WTC11 (cell line): ENCODE measurements around the gene DMTF1. TPM values are rescaled to one million over a fixed set of nuclear protein-coding genes. Genes with fewer than 3 reads are reported as not detected.

Experiments used
- ATAC-seq: fragments of 200-7000 bp; cut with Tn5 transposase; 2 replicates; pipeline ENCODE4 v1.10.0; 2021; ENCODE audit warnings: mild to moderate bottlenecking, moderate library complexity
- CTCF ChIA-PET: fragments of 300-600 bp; sonication (Branson Sonifier 250); formaldehyde crosslinking; loops from one replicate; lab custom pipeline; 2021; ENCODE audit warnings: antibody characterized with exemption; lab: Charles Lee
- POLR2A ChIA-PET: fragments of 350-600 bp; sonication (Branson Sonifier 250); formaldehyde crosslinking; loops from one replicate; lab custom pipeline; 2021; ENCODE audit warnings: antibody characterized with exemption; lab: Charles Lee
- DNase-seq: peaks from one replicate; pipeline ENCODE4 v3.0.0; 2021; ENCODE audit warnings: low spot score
- H3K27ac Mint-ChIP-seq: 2 replicates; pipeline ENCODE4 v1.8.0; 2021; ENCODE audit warnings: mixed read lengths
- H3K27me3 Mint-ChIP-seq: 2 replicates; pipeline ENCODE4 v1.8.0; 2021; ENCODE audit warnings: low read depth, mild to moderate bottlenecking, moderate library complexity, mixed read lengths
- H3K36me3 Mint-ChIP-seq: 2 replicates; pipeline ENCODE4 v1.8.0; 2021; ENCODE audit warnings: mixed read lengths
- H3K4me1 Mint-ChIP-seq: 2 replicates; pipeline ENCODE4 v1.8.0; 2022; ENCODE audit warnings: mixed read lengths
- H3K4me3 Mint-ChIP-seq: 2 replicates; pipeline ENCODE4 v1.8.0; 2021; ENCODE audit warnings: mild to moderate bottlenecking, moderate library complexity, mixed read lengths
- H3K9me3 Mint-ChIP-seq: 2 replicates; pipeline ENCODE4 v1.8.0; 2021; ENCODE audit warnings: mixed read lengths
- ATF1 ChIP-seq: sonication (generic); formaldehyde crosslinking; IDR thresholded peaks from 2 replicates; pipeline ENCODE4 v1.8.1; 2023; ENCODE audit warnings: mild to moderate bottlenecking, moderate library complexity, missing genetic modification reagents
- ATF3 ChIP-seq: sonication (generic); formaldehyde crosslinking; conservative IDR thresholded peaks from 2 replicates; pipeline ENCODE4 v1.8.1; 2022; ENCODE audit warnings: mild to moderate bottlenecking, missing genetic modification reagents
- ATF6 ChIP-seq: sonication (generic); formaldehyde crosslinking; IDR thresholded peaks from 2 replicates; pipeline ENCODE4 v1.8.1; 2023; ENCODE audit warnings: mild to moderate bottlenecking, missing genetic modification reagents
- CBFB ChIP-seq: sonication (generic); formaldehyde crosslinking; IDR thresholded peaks from 2 replicates; pipeline ENCODE4 v1.8.1; 2022; ENCODE audit warnings: mild to moderate bottlenecking, low read depth, missing genetic modification reagents
- EMX1 ChIP-seq: fragments of 250-450 bp; sonication (Bioruptor Pico); IDR thresholded peaks from 2 replicates; pipeline ENCODE4 v1.8.0; 2021; ENCODE audit warnings: mild to moderate bottlenecking
- FOXJ3 ChIP-seq: sonication (generic); formaldehyde crosslinking; IDR thresholded peaks from 2 replicates; pipeline ENCODE4 v1.9.0; 2021; ENCODE audit warnings: missing genetic modification reagents, mild to moderate bottlenecking, borderline replicate concordance
- FOXK1 ChIP-seq: sonication (generic); formaldehyde crosslinking; IDR thresholded peaks from 2 replicates; pipeline ENCODE4 v1.8.0; 2022; ENCODE audit warnings: mild to moderate bottlenecking, moderate library complexity, missing genetic modification reagents
- GRHL2 ChIP-seq: fragments of 250-450 bp; sonication (Bioruptor Pico); IDR thresholded peaks from 2 replicates; pipeline ENCODE4 v1.8.0; 2022; ENCODE audit warnings: mild to moderate bottlenecking, moderate library complexity; ENCODE audit not compliant: insufficient replicate concordance, severe bottlenecking
- IRF1 ChIP-seq: sonication (generic); formaldehyde crosslinking; IDR thresholded peaks from 2 replicates; pipeline ENCODE4 v1.8.0; 2023; ENCODE audit warnings: missing genetic modification reagents
- JAZF1 ChIP-seq: fragments of 250-450 bp; sonication (Bioruptor Pico); IDR thresholded peaks from 2 replicates; pipeline ENCODE4 v1.9.0; 2021; ENCODE audit warnings: moderate library complexity, mild to moderate bottlenecking, inconsistent platforms
- JUN ChIP-seq: sonication (generic); formaldehyde crosslinking; IDR thresholded peaks from 2 replicates; pipeline ENCODE4 v1.8.0; 2023; ENCODE audit warnings: mild to moderate bottlenecking, missing genetic modification reagents
- KAT7 ChIP-seq: sonication (generic); formaldehyde crosslinking; IDR thresholded peaks from 2 replicates; pipeline ENCODE4 v1.8.1; 2023; ENCODE audit warnings: missing genetic modification reagents, mild to moderate bottlenecking, borderline replicate concordance
- MXD4 ChIP-seq: fragments of 250-450 bp; sonication (Bioruptor Pico); IDR thresholded peaks from 2 replicates; pipeline ENCODE4 v1.8.0; 2021; ENCODE audit warnings: mild to moderate bottlenecking, moderate library complexity, borderline replicate concordance
- NFE2L1 ChIP-seq: sonication (generic); formaldehyde crosslinking; IDR thresholded peaks from 2 replicates; pipeline ENCODE4 v1.8.1; 2023; ENCODE audit warnings: missing genetic modification reagents
- NR2C2 ChIP-seq: sonication (generic); formaldehyde crosslinking; IDR thresholded peaks from 2 replicates; pipeline ENCODE4 v1.8.0; 2022; ENCODE audit warnings: mild to moderate bottlenecking, missing genetic modification reagents
- NR3C1 ChIP-seq: sonication (generic); formaldehyde crosslinking; conservative IDR thresholded peaks from 2 replicates; pipeline ENCODE4 v1.8.1; 2023; ENCODE audit warnings: low read depth, mild to moderate bottlenecking, missing genetic modification reagents
- TCF7 ChIP-seq: sonication (generic); formaldehyde crosslinking; IDR thresholded peaks from 2 replicates; pipeline ENCODE4 v1.8.0; 2022; ENCODE audit warnings: mild to moderate bottlenecking, low read depth, missing genetic modification reagents, moderate library complexity
- ZNF512 ChIP-seq: sonication (generic); formaldehyde crosslinking; IDR thresholded peaks from 2 replicates; pipeline ENCODE4 v1.8.1; 2022; ENCODE audit warnings: missing genetic modification reagents, borderline replicate concordance
- total RNA-seq: library from RNA; stranded (reverse); gene quantifications from 3 replicates; pipeline ENCODE4 v1.2.3, GENCODE V29; 2021
- TF ChIP-seq, protein P1 (sequence below): sonication (generic); formaldehyde crosslinking; IDR thresholded peaks from 2 replicates; pipeline ENCODE4 v1.8.1; 2022; ENCODE audit warnings: low read depth, mild to moderate bottlenecking, moderate library complexity, missing genetic modification reagents, borderline replicate concordance
- TF ChIP-seq, protein P2 (sequence below): fragments of 250-450 bp; sonication (Bioruptor Pico); IDR thresholded peaks from 2 replicates; pipeline ENCODE4 v2.1.2; 2022; ENCODE audit warnings: mild to moderate bottlenecking, moderate library complexity
- TF ChIP-seq, protein P3 (sequence below): fragments of 250-450 bp; sonication (Bioruptor Pico); IDR thresholded peaks from 2 replicates; pipeline ENCODE4 v1.9.0; 2021; ENCODE audit warnings: mild to moderate bottlenecking
- TF ChIP-seq, protein P4 (sequence below): sonication (generic); formaldehyde crosslinking; IDR thresholded peaks from 2 replicates; pipeline ENCODE4 v1.8.1; 2022; ENCODE audit warnings: mild to moderate bottlenecking, moderate library complexity, missing genetic modification reagents

DMTF1 gene
- total RNA-seq, 1 experiment from 2014 or later, result 79.3 TPM

- Mint-ChIP-seq H3K27ac (no peak overlapping the region), H3K27me3 (no peaks in the 10 kb centered on the region), H3K4me3 (no peak overlapping the region), H3K9me3 (no peaks in the 10 kb centered on the region)
- DNase-seq, result no peak
- ChIA-PET POLR2A (no interaction called here), CTCF (no interaction called here)
- ATAC-seq, result no peak
- no peak for TF ChIP-seq NR2C2
- TF ChIP-seq ATF3 (CRISPR knock-in tag), result no peak
- TF ChIP-seq IRF1, result no peak
- TF ChIP-seq NFE2L1 (CRISPR knock-in tag), result no peak
- TF ChIP-seq FOXJ3 (CRISPR knock-in tag), result no peak
- TF ChIP-seq ZNF512 (CRISPR knock-in tag), result no peak
- no peak for TF ChIP-seq JAZF1
- no peak for TF ChIP-seq NR3C1 (CRISPR knock-in tag)
- TF ChIP-seq, protein P1, sequence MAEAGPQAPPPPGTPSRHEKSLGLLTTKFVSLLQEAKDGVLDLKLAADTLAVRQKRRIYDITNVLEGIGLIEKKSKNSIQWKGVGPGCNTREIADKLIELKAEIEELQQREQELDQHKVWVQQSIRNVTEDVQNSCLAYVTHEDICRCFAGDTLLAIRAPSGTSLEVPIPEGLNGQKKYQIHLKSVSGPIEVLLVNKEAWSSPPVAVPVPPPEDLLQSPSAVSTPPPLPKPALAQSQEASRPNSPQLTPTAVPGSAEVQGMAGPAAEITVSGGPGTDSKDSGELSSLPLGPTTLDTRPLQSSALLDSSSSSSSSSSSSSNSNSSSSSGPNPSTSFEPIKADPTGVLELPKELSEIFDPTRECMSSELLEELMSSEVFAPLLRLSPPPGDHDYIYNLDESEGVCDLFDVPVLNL, result no peak
- no peak for TF ChIP-seq EMX1 (CRISPR knock-in tag)
- no peak for TF ChIP-seq ATF6 (CRISPR knock-in tag)
- TF ChIP-seq, protein P2, sequence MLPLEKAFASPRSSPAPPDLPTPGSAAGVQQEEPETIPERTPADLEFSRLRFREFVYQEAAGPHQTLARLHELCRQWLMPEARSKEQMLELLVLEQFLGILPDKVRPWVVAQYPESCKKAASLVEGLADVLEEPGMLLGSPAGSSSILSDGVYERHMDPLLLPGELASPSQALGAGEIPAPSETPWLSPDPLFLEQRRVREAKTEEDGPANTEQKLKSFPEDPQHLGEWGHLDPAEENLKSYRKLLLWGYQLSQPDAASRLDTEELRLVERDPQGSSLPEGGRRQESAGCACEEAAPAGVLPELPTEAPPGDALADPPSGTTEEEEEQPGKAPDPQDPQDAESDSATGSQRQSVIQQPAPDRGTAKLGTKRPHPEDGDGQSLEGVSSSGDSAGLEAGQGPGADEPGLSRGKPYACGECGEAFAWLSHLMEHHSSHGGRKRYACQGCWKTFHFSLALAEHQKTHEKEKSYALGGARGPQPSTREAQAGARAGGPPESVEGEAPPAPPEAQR (CRISPR knock-in tag), result no peak
- TF ChIP-seq, all 79 proteins: peak for 0
- Mint-ChIP-seq H3K4me1 (no peaks in the 10 kb centered on the region), H3K36me3 (peaks cover 67% of the 10 kb centered on the region)
Observed at GRCh38 chr7:87190783-87191182, 38.5 kb downstream of the DMTF1 start.

DNA sequence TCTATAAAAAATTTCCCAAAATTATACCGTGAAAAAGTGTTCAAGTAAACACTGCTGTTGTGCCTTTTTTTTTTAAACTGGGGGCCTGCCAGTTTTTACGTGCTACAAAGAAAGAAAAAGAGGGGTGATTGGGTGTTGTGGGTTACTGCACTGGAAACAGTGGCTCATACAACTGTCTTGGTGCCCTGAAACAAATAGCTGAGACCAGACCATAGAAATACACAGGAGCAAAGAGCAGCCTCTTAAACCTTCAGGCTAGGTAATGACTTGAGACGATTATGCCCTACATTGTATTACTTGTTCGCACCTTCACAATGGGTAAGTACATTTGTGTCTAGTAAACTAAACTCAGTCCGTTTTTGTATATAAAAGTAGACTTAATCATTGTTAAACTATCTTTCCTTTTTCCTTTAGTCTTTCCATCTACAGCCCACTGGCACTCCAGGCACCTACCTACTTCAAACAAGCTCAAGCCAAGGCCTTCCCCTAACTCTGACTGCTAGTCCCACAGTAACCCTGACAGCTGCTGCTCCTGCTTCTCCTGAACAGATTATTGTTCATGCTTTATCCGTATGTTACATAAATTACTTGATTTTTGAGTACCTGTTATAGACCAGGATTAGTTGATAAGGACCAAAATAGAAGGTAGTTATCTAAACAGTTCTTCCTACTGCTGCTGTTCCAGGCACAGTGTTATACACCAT is 40.7 kb downstream of the DMTF1 start:
- peaks cover 70% of the 10 kb centered on the region for H3K36me3 Mint-ChIP-seq
- TF ChIP-seq, protein P2 (CRISPR knock-in tag), result no peak
- TF ChIP-seq TCF7 (CRISPR knock-in tag) (no peak), CBFB (CRISPR knock-in tag) (no peak), KAT7 (CRISPR knock-in tag) (no peak), JUN (CRISPR knock-in tag) (no peak), GRHL2 (no peak), ATF1 (CRISPR knock-in tag) (no peak), FOXK1 (no peak), MXD4 (CRISPR knock-in tag) (no peak), FOXJ3 (CRISPR knock-in tag) (no peak)
- TF ChIP-seq, protein P3, sequence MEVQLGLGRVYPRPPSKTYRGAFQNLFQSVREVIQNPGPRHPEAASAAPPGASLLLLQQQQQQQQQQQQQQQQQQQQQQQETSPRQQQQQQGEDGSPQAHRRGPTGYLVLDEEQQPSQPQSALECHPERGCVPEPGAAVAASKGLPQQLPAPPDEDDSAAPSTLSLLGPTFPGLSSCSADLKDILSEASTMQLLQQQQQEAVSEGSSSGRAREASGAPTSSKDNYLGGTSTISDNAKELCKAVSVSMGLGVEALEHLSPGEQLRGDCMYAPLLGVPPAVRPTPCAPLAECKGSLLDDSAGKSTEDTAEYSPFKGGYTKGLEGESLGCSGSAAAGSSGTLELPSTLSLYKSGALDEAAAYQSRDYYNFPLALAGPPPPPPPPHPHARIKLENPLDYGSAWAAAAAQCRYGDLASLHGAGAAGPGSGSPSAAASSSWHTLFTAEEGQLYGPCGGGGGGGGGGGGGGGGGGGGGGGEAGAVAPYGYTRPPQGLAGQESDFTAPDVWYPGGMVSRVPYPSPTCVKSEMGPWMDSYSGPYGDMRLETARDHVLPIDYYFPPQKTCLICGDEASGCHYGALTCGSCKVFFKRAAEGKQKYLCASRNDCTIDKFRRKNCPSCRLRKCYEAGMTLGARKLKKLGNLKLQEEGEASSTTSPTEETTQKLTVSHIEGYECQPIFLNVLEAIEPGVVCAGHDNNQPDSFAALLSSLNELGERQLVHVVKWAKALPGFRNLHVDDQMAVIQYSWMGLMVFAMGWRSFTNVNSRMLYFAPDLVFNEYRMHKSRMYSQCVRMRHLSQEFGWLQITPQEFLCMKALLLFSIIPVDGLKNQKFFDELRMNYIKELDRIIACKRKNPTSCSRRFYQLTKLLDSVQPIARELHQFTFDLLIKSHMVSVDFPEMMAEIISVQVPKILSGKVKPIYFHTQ (CRISPR knock-in tag), result no peak
- TF ChIP-seq, protein P4, sequence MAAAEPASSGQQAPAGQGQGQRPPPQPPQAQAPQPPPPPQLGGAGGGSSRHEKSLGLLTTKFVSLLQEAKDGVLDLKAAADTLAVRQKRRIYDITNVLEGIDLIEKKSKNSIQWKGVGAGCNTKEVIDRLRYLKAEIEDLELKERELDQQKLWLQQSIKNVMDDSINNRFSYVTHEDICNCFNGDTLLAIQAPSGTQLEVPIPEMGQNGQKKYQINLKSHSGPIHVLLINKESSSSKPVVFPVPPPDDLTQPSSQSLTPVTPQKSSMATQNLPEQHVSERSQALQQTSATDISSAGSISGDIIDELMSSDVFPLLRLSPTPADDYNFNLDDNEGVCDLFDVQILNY (CRISPR knock-in tag), result no peak

More for the DNA sequence above, 40.7 kb downstream of the DMTF1 start:
- Mint-ChIP-seq H3K4me1 (no peaks in the 10 kb centered on the region), H3K4me3 (no peak overlapping the region), H3K27ac (peak overlapping the region; percentile 12; the same call in 1 of the 2 replicates), H3K27me3 (no peaks in the 10 kb centered on the region), H3K9me3 (no peaks in the 10 kb centered on the region)
- ATAC-seq, result no peak
- no peak for DNase-seq
- POLR2A ChIA-PET, result no interaction called here
- CTCF ChIA-PET, result no interaction called here
